Myocyte (in vitro differentiated cells): ENCODE measurements around the gene SLC15A5. TPM values are rescaled to one million over a fixed set of nuclear protein-coding genes. Genes with fewer than 3 reads are reported as not detected.

Experiments used
- DNase-seq: peaks from one replicate; pipeline ENCODE4 v3.0.0-alpha.2; 2012; ENCODE audit warnings: low read depth
- total RNA-seq: library from RNA; depleted of rRNA; stranded (reverse); fragments of >200 nt; gene quantifications from 2 replicates; pipeline ENCODE4 v1.2.3, GENCODE V29; 2014

SLC15A5 gene
- total RNA-seq, 1 donor from 2014 or later = not detected

- no peak for DNase-seq
These were observed 93.9 kb downstream of the SLC15A5 start for GRCh38 chr12:16183541-16183940.

- DNase-seq = no peak
These were observed 101.6 kb downstream of the SLC15A5 start for GRCh38 chr12:16175840-16176239.

GRCh38 chr12:16174282-16174681, 103.2 kb downstream of the SLC15A5 start:
- DNase-seq = no peak

- DNase-seq = no peak
These were observed 106.1 kb downstream of the SLC15A5 start for GRCh38 chr12:16171348-16171747.

GRCh38 chr12:16168078-16168477, 109.4 kb downstream of the SLC15A5 start:
- no peak for DNase-seq

GRCh38 chr12:16166563-16167470, 110.7 kb downstream of the SLC15A5 start:
- no peak for DNase-seq

GRCh38 chr12:16165506-16165905, 112.0 kb downstream of the SLC15A5 start:
- peak; percentile 59 for DNase-seq

- no peak for DNase-seq
These were observed 113.6 kb downstream of the SLC15A5 start for GRCh38 chr12:16163901-16164300.

- DNase-seq = no peak
These were observed 114.3 kb downstream of the SLC15A5 start for GRCh38 chr12:16163146-16163545.

- no peak for DNase-seq
These were observed 117.9 kb downstream of the SLC15A5 start for GRCh38 chr12:16159571-16159970.

GRCh38 chr12:16158050-16158449, 119.4 kb downstream of the SLC15A5 start:
- DNase-seq = no peak

- DNase-seq = no peak
These were observed 121.5 kb downstream of the SLC15A5 start for GRCh38 chr12:16155938-16156337.

GRCh38 chr12:16154990-16155389, 122.5 kb downstream of the SLC15A5 start:
- DNase-seq = no peak

- DNase-seq = no peak
These were observed 124.4 kb downstream of the SLC15A5 start for GRCh38 chr12:16152885-16153673.

- DNase-seq = no peak
These were observed 127.2 kb downstream of the SLC15A5 start for GRCh38 chr12:16150276-16150675.

- DNase-seq = no peak
These were observed 128.5 kb downstream of the SLC15A5 start for GRCh38 chr12:16148938-16149337.

Other genes starting within 250 kb of the SLC15A5 start
- gene MGST1, start 70.0 kb upstream of the SLC15A5 start, total RNA-seq = 76.7 and 84.2 TPM in 2 replicates